B cell (primary cell): ENCODE measurements around the gene SLC38A5.

ENCODE experiments used
- CTCF ChIP-seq: fragments of 200-600 bp; IDR thresholded peaks from one replicate; pipeline ENCODE4 v1.8.0; 2022; ENCODE audit warnings: antibody characterized with exemption, mild to moderate bottlenecking
- EZH2 ChIP-seq: IDR thresholded peaks from 2 replicates; pipeline ENCODE4 v1.6.1; 2012; ENCODE audit warnings: borderline replicate concordance, low read depth, mild to moderate bottlenecking, moderate library complexity, low read length; ENCODE audit not compliant: insufficient read depth, poor library complexity, severe bottlenecking

GRCh38 chrX:48489892-48490291 is 19.8 kb upstream of the SLC38A5 start:
- no peak for TF ChIP-seq CTCF
- no peak for TF ChIP-seq EZH2
